Measurements from ENCODE around the gene TNFRSF21. TPM values are rescaled to one million over a fixed set of nuclear protein-coding genes. Genes with fewer than 3 reads are reported as not detected.

TNFRSF21 gene
- total and polyA plus RNA-seq, 12 donors: 1.9 to 13.7 (median 7.5) TPM

GRCh38 chr6:47256361-47256760, 53.3 kb downstream of the TNFRSF21 start:
- WGBS, 4 donors: 79 to 90% (median 85%) methylated on average over 1 of the region's 1 CpG
- Histone ChIP-seq H3K27me3 (no peaks in the 10 kb centered on the region), H3K36me3 (replicated peaks in 1 of 2) (no peaks in the 10 kb centered on the region), H3K4me3 (no peak overlapping the region), H3K9me3 (replicated peaks in 1 of 3) (no peaks in the 10 kb centered on the region), H3K27ac (no peak overlapping the region), H3K4me1 (replicated peaks in 1 of 2) (no peaks in the 10 kb centered on the region)
- TF ChIP-seq, protein P1, sequence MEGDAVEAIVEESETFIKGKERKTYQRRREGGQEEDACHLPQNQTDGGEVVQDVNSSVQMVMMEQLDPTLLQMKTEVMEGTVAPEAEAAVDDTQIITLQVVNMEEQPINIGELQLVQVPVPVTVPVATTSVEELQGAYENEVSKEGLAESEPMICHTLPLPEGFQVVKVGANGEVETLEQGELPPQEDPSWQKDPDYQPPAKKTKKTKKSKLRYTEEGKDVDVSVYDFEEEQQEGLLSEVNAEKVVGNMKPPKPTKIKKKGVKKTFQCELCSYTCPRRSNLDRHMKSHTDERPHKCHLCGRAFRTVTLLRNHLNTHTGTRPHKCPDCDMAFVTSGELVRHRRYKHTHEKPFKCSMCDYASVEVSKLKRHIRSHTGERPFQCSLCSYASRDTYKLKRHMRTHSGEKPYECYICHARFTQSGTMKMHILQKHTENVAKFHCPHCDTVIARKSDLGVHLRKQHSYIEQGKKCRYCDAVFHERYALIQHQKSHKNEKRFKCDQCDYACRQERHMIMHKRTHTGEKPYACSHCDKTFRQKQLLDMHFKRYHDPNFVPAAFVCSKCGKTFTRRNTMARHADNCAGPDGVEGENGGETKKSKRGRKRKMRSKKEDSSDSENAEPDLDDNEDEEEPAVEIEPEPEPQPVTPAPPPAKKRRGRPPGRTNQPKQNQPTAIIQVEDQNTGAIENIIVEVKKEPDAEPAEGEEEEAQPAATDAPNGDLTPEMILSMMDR (IDR thresholded peaks at IDR 0.05): no peak
- no peak for TF ChIP-seq POLR2A (IDR thresholded peaks at IDR 0.05)
- intact Hi-C loops (cut with DNase I): no loop called here
- no peak for DNase-seq

DNA sequence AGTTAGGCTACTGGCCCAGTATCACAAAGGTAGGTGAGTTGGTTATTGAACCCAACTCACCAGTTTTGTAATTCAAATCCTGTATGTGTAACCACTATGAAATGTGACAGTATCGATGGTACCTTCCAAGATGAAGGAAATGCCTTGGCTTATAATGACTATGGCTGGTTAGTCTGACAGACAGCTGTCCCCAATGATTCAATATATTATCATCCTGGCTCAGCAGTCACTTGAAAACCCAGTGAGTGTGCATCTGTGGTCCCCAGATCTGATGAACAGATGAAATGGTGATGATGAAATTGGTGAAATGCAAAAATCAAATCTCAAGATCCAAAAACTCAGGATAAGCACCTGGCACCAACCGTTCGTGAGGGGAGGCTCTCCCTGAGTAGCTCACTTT, 54.8 kb downstream of the TNFRSF21 start:
- no peak for DNase-seq
- H3K9me3 ChIP-seq (replicated peaks in 1 of 3): no peaks in the 10 kb centered on the region
- H3K4me3 ChIP-seq: no peak overlapping the region
- no peaks in the 10 kb centered on the region for H3K36me3 ChIP-seq (replicated peaks in 1 of 2)
- intact Hi-C loops (cut with DNase I): no loop called here
- H3K27ac ChIP-seq: no peak overlapping the region
- H3K27me3 ChIP-seq: no peaks in the 10 kb centered on the region
- 77 to 94% (median 86%) methylated on average over 3 of the region's 3 CpGs for WGBS, 4 donors
- TF ChIP-seq POLR2A (IDR thresholded peaks at IDR 0.05): no peak
- TF ChIP-seq, protein P1 (IDR thresholded peaks at IDR 0.05): no peak
- no peaks in the 10 kb centered on the region for H3K4me1 ChIP-seq (replicated peaks in 1 of 2)

DNA sequence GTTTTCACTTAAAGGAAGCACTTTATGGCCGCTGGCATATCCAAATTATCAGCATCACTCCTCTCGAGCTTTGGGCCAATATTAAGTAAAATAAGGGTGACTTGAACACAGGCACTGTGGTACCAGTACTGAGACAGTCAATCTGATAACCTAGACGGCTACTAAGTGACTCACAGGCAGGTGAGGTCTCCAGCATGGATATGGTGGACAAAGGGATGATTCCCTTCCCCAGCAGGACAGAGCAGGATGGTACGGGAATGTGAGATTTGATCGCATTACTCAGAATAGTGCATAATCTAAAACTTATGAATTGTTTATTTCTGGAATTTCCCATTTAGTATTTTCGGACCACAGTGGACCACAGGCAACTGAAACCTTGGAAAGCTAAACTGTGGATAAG, 55.7 kb downstream of the TNFRSF21 start:
- intact Hi-C loops (cut with DNase I): no loop called here
- no peak for DNase-seq
- Histone ChIP-seq H3K27me3 (no peaks in the 10 kb centered on the region), H3K4me3 (no peak overlapping the region), H3K4me1 (replicated peaks in 1 of 2) (no peaks in the 10 kb centered on the region), H3K9me3 (replicated peaks in 1 of 3) (no peaks in the 10 kb centered on the region), H3K36me3 (replicated peaks in 1 of 2) (no peaks in the 10 kb centered on the region), H3K27ac (no peak overlapping the region)
- TF ChIP-seq, protein P1 (IDR thresholded peaks at IDR 0.05): no peak
- no peak for TF ChIP-seq POLR2A (IDR thresholded peaks at IDR 0.05)
- 76 to 86% (median 82%) methylated on average over 6 of the region's 6 CpGs for WGBS, 4 donors

DNA sequence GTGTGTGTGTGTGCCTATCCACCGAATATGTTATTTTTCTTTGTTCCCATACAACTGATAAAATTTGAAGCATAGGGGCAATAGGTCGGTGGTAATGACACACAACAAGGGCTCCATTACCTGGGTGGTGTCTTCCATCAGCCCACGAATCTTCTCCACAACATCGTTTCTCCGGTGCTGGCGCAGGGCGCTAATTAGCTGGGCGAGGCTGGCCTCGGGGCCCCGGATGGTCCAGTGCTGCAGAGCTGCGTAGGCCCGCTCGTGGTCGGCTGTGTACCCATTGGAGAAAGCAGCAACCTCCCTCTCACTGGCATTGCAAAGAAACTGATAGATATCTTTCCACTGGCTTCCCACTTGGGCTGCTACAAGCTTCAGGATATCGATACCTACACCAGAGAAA, 56.6 kb downstream of the TNFRSF21 start:
- Histone ChIP-seq H3K4me3 (no peak overlapping the region), H3K27ac (no peak overlapping the region), H3K36me3 (replicated peaks in 1 of 2) (no peaks in the 10 kb centered on the region), H3K9me3 (replicated peaks in 1 of 3) (no peaks in the 10 kb centered on the region), H3K27me3 (no peaks in the 10 kb centered on the region), H3K4me1 (replicated peaks in 1 of 2) (peaks cover 0 to 6% of the 10 kb centered on the region in 2 donors)
- no peak for TF ChIP-seq POLR2A (IDR thresholded peaks at IDR 0.05)
- TF ChIP-seq, protein P1 (IDR thresholded peaks at IDR 0.05): no peak
- intact Hi-C loops (cut with DNase I): no loop called here
- 89 to 94% (median 92%) methylated on average over 15 of the region's 15 CpGs for WGBS, 4 donors
- DNase-seq: no peak
